Nephron (organoid): Measurements from ENCODE around the gene MPPED1.

Source experiments
- H3K27ac Mint-ChIP-seq, 3 experiments: 2 replicates each; pipeline ENCODE4 v1.8.0; 2020; ENCODE audit warnings: mixed read lengths in 3 of 3, mild to moderate bottlenecking in 2 of 3, moderate library complexity in 1 of 3
- H3K27me3 Mint-ChIP-seq: 2 replicates; pipeline ENCODE4 v1.8.0; 2021; ENCODE audit warnings: low read depth, mild to moderate bottlenecking, moderate library complexity, mixed read lengths
- H3K36me3 Mint-ChIP-seq: 2 replicates; pipeline ENCODE4 v1.8.0; 2020; ENCODE audit warnings: low read depth, mixed read lengths
- H3K4me1 Mint-ChIP-seq: 2 replicates; pipeline ENCODE4 v1.8.0; 2020; ENCODE audit warnings: mixed read lengths
- H3K4me3 Mint-ChIP-seq, 3 experiments: 2 replicates each; pipeline ENCODE4 v1.8.0; 2020; ENCODE audit warnings: mild to moderate bottlenecking in 3 of 3, mixed read lengths in 3 of 3, moderate library complexity in 2 of 3
- H3K9me3 Mint-ChIP-seq: 2 replicates; pipeline ENCODE4 v1.8.0; 2020; ENCODE audit warnings: mixed read lengths
- TF ChIP-seq, protein P1 (sequence below), 3 experiments: fragments of 200-600 bp; sonication (generic); IDR thresholded peaks; one replicate each; pipeline ENCODE4 v1.5.0; 2021; ENCODE audit warnings: antibody characterized with exemption in 3 of 3; ENCODE audit not compliant: unreplicated experiment in 3 of 3

Gene MPPED1

DNA sequence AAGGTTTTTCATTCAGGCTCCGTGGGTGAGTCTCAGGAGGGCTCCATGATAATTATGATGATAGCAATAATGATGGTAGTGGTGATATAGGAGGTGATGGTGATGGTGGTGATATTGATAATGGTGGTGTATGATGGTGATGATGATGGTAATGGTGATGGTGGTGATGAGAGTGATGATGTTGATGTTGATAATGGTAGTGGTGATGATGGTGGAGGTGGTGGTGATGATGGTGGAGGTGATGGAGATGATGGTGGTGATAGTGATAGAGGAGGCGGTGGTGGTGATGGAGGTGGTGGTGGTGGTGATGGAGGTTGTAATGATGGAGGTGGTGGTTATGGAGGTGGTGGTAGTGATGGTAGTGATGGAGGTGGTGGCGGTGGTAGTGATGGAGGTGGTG lies 79.4 kb downstream of the MPPED1 start:
- no peaks in the 10 kb centered on the region for H3K4me1 Mint-ChIP-seq
- H3K36me3 Mint-ChIP-seq, result no peaks in the 10 kb centered on the region
- H3K27ac Mint-ChIP-seq, result no peak overlapping the region
- no peak overlapping the region for H3K4me3 Mint-ChIP-seq
- TF ChIP-seq, protein P1, sequence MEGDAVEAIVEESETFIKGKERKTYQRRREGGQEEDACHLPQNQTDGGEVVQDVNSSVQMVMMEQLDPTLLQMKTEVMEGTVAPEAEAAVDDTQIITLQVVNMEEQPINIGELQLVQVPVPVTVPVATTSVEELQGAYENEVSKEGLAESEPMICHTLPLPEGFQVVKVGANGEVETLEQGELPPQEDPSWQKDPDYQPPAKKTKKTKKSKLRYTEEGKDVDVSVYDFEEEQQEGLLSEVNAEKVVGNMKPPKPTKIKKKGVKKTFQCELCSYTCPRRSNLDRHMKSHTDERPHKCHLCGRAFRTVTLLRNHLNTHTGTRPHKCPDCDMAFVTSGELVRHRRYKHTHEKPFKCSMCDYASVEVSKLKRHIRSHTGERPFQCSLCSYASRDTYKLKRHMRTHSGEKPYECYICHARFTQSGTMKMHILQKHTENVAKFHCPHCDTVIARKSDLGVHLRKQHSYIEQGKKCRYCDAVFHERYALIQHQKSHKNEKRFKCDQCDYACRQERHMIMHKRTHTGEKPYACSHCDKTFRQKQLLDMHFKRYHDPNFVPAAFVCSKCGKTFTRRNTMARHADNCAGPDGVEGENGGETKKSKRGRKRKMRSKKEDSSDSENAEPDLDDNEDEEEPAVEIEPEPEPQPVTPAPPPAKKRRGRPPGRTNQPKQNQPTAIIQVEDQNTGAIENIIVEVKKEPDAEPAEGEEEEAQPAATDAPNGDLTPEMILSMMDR (IDR thresholded peaks at IDR 0.05; ENCODE audit: unreplicated experiment in 3 of 3), result no peak
- H3K27me3 Mint-ChIP-seq, result peaks cover 11% of the 10 kb centered on the region
- H3K9me3 Mint-ChIP-seq, result peaks cover 3% of the 10 kb centered on the region

- Mint-ChIP-seq H3K4me3 (no peak overlapping the region), H3K36me3 (no peaks in the 10 kb centered on the region), H3K27ac (no peak overlapping the region), H3K27me3 (peaks cover 11% of the 10 kb centered on the region), H3K9me3 (peaks cover 3% of the 10 kb centered on the region), H3K4me1 (no peaks in the 10 kb centered on the region)
- TF ChIP-seq, protein P1 (IDR thresholded peaks at IDR 0.05; ENCODE audit: unreplicated experiment in 3 of 3), result no peak
Observed at GRCh38 chr22:43491737-43492136, 79.9 kb downstream of the MPPED1 start.

- no peak overlapping the region for H3K4me3 Mint-ChIP-seq
- no peak overlapping the region for H3K27ac Mint-ChIP-seq
- H3K9me3 Mint-ChIP-seq, result peaks cover 8% of the 10 kb centered on the region
- H3K4me1 Mint-ChIP-seq, result no peaks in the 10 kb centered on the region
- H3K36me3 Mint-ChIP-seq, result no peaks in the 10 kb centered on the region
- TF ChIP-seq, protein P1 (IDR thresholded peaks at IDR 0.05; ENCODE audit: unreplicated experiment in 3 of 3), result no peak
- peaks cover 11% of the 10 kb centered on the region for H3K27me3 Mint-ChIP-seq
Observed at GRCh38 chr22:43493297-43493696, 81.5 kb downstream of the MPPED1 start.

GRCh38 chr22:43497956-43498855 lies 86.4 kb downstream of the MPPED1 start:
- H3K4me3 Mint-ChIP-seq, result no peak overlapping the region
- no peaks in the 10 kb centered on the region for H3K4me1 Mint-ChIP-seq
- TF ChIP-seq, protein P1 (IDR thresholded peaks at IDR 0.05; ENCODE audit: unreplicated experiment in 3 of 3), result no peak
- H3K27me3 Mint-ChIP-seq, result peaks cover 5% of the 10 kb centered on the region
- H3K9me3 Mint-ChIP-seq, result peaks cover 8% of the 10 kb centered on the region
- no peaks in the 10 kb centered on the region for H3K36me3 Mint-ChIP-seq
- H3K27ac Mint-ChIP-seq, result no peak overlapping the region

DNA sequence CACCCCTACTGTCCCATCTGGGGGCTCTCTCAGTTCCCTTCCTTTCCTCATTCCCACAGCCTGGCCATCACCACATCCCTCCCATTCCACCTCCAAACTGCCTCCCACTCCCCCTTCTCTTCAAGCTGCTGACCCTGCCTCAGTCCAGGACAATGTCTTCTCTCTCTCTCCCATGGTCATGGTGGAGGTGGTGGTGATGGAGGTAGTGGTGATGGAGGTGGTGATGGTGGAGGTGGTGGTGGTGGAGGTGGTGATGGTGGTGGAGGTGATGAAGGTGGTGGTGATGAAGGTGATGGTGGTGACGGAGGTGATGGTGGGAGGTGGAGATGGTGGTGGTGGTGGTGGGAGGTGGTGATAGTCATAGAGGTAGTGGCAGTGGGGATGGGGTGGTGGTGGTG lies 87.0 kb downstream of the MPPED1 start:
- no peak overlapping the region for H3K4me3 Mint-ChIP-seq
- no peak overlapping the region for H3K27ac Mint-ChIP-seq
- H3K9me3 Mint-ChIP-seq, result peaks cover 8% of the 10 kb centered on the region
- no peaks in the 10 kb centered on the region for H3K4me1 Mint-ChIP-seq
- peaks cover 5% of the 10 kb centered on the region for H3K27me3 Mint-ChIP-seq
- no peaks in the 10 kb centered on the region for H3K36me3 Mint-ChIP-seq
- TF ChIP-seq, protein P1 (IDR thresholded peaks at IDR 0.05; ENCODE audit: unreplicated experiment in 3 of 3), result no peak
